Measurements from ENCODE around the gene CHD1L.

Gene CHD1L

GRCh38 chr1:147281950-147282349 lies 39.5 kb downstream of the CHD1L start:
- H3K36me3 ChIP-seq (replicated peaks; ENCODE audit: insufficient read depth, low read length) = peaks cover 27% of the 10 kb centered on the region; the same call in 1 of the 2 replicates

GRCh38 chr1:147283011-147283410 lies 40.5 kb downstream of the CHD1L start:
- no peaks in the 10 kb centered on the region for H4K20me1 ChIP-seq (ENCODE audit: insufficient read depth, low read length)
- no peak for TF ChIP-seq EZH2 (optimal IDR thresholded peaks at IDR 0.05; ENCODE audit: low read depth, low read length)
- no peak overlapping the region for H2AFZ ChIP-seq (ENCODE audit: low read length)
- no peak overlapping the region for H3K27ac ChIP-seq (ENCODE audit: low read length)
- peaks cover 32% of the 10 kb centered on the region for H3K36me3 ChIP-seq (replicated peaks; ENCODE audit: insufficient read depth, low read length)
- no peaks in the 10 kb centered on the region for H3K27me3 ChIP-seq (replicated peaks; ENCODE audit: insufficient read depth, low read length)
- no peak overlapping the region for H3K9ac ChIP-seq (ENCODE audit: low read length)
- H3K4me1 ChIP-seq (ENCODE audit: low read length) = no peaks in the 10 kb centered on the region
- no peak overlapping the region for H3K4me3 ChIP-seq (ENCODE audit: low read length)
- H3K79me2 ChIP-seq (ENCODE audit: low read length) = no peaks in the 10 kb centered on the region
- no peaks in the 10 kb centered on the region for H3K9me2 ChIP-seq (replicated peaks; ENCODE audit: insufficient read depth, low read length)
- H3K4me2 ChIP-seq (ENCODE audit: low read depth, low read length) = no peak overlapping the region
- H3F3A ChIP-seq (ENCODE audit: insufficient read depth, low read length) = no peaks in the 10 kb centered on the region
- DNase-seq = no peak
- no peaks in the 10 kb centered on the region for H3K9me3 ChIP-seq (replicated peaks; ENCODE audit: insufficient read depth, low read length)

More at GRCh38 chr1:147281950-147282349, 39.5 kb downstream of the CHD1L start:
- no peaks in the 10 kb centered on the region for H3K27me3 ChIP-seq (replicated peaks; ENCODE audit: insufficient read depth, low read length)
- no peak overlapping the region for H3K4me3 ChIP-seq (ENCODE audit: low read length)
- H4K20me1 ChIP-seq (ENCODE audit: insufficient read depth, low read length) = no peaks in the 10 kb centered on the region
- H3K9me2 ChIP-seq (replicated peaks; ENCODE audit: insufficient read depth, low read length) = no peaks in the 10 kb centered on the region
- no peak overlapping the region for H3K27ac ChIP-seq (ENCODE audit: low read length)
- no peak overlapping the region for H2AFZ ChIP-seq (ENCODE audit: low read length)
- H3K4me1 ChIP-seq (ENCODE audit: low read length) = no peaks in the 10 kb centered on the region
- H3F3A ChIP-seq (ENCODE audit: insufficient read depth, low read length) = no peaks in the 10 kb centered on the region
- H3K4me2 ChIP-seq (ENCODE audit: low read depth, low read length) = no peak overlapping the region
- no peak for DNase-seq
- no peaks in the 10 kb centered on the region for H3K9me3 ChIP-seq (replicated peaks; ENCODE audit: insufficient read depth, low read length)
- H3K9ac ChIP-seq (ENCODE audit: low read length) = no peak overlapping the region
- TF ChIP-seq EZH2 (optimal IDR thresholded peaks at IDR 0.05; ENCODE audit: low read depth, low read length) = no peak
- TF ChIP-seq EZH2phosphoT487 (IDR thresholded peaks at IDR 0.05; ENCODE audit: low read length) = no peak
- TF ChIP-seq CTCF (IDR thresholded peaks at IDR 0.05; ENCODE audit: low read length) = no peak
- H3K79me2 ChIP-seq (ENCODE audit: low read length) = no peaks in the 10 kb centered on the region

GRCh38 chr1:147287133-147287865 lies 44.8 kb downstream of the CHD1L start:
- Histone ChIP-seq H3K27ac (ENCODE audit: low read length) (no peak overlapping the region), H3K4me3 (ENCODE audit: low read length) (no peak overlapping the region), H3F3A (ENCODE audit: insufficient read depth, low read length) (no peaks in the 10 kb centered on the region), H3K4me1 (ENCODE audit: low read length) (no peaks in the 10 kb centered on the region), H3K9ac (ENCODE audit: low read length) (no peak overlapping the region), H3K4me2 (ENCODE audit: low read depth, low read length) (no peak overlapping the region), H3K79me2 (ENCODE audit: low read length) (no peaks in the 10 kb centered on the region), H3K9me2 (replicated peaks; ENCODE audit: insufficient read depth, low read length) (no peaks in the 10 kb centered on the region), H3K36me3 (replicated peaks; ENCODE audit: insufficient read depth, low read length) (peaks cover 53% of the 10 kb centered on the region), H3K27me3 (replicated peaks; ENCODE audit: insufficient read depth, low read length) (no peaks in the 10 kb centered on the region), H4K20me1 (ENCODE audit: insufficient read depth, low read length) (no peaks in the 10 kb centered on the region), H2AFZ (ENCODE audit: low read length) (no peak overlapping the region), H3K9me3 (replicated peaks; ENCODE audit: insufficient read depth, low read length) (no peaks in the 10 kb centered on the region)
- TF ChIP-seq EZH2phosphoT487 (IDR thresholded peaks at IDR 0.05; ENCODE audit: low read length) (no peak), EZH2 (optimal IDR thresholded peaks at IDR 0.05; ENCODE audit: low read depth, low read length) (no peak)
- no peak for DNase-seq

- Histone ChIP-seq H3K9me3 (replicated peaks; ENCODE audit: insufficient read depth, low read length) (no peaks in the 10 kb centered on the region), H3K4me1 (ENCODE audit: low read length) (no peaks in the 10 kb centered on the region), H3K79me2 (ENCODE audit: low read length) (no peaks in the 10 kb centered on the region), H4K20me1 (ENCODE audit: insufficient read depth, low read length) (no peaks in the 10 kb centered on the region), H3K4me3 (ENCODE audit: low read length) (no peak overlapping the region), H3K4me2 (ENCODE audit: low read depth, low read length) (no peak overlapping the region), H3K27me3 (replicated peaks; ENCODE audit: insufficient read depth, low read length) (no peaks in the 10 kb centered on the region), H3K9ac (ENCODE audit: low read length) (no peak overlapping the region), H3K36me3 (replicated peaks; ENCODE audit: insufficient read depth, low read length) (peaks cover 59% of the 10 kb centered on the region), H3F3A (ENCODE audit: insufficient read depth, low read length) (no peaks in the 10 kb centered on the region), H2AFZ (ENCODE audit: low read length) (no peak overlapping the region), H3K27ac (ENCODE audit: low read length) (no peak overlapping the region), H3K9me2 (replicated peaks; ENCODE audit: insufficient read depth, low read length) (no peaks in the 10 kb centered on the region)
- DNase-seq = no peak
- no peak for TF ChIP-seq CTCF (IDR thresholded peaks at IDR 0.05; ENCODE audit: low read length)
- TF ChIP-seq EZH2 (optimal IDR thresholded peaks at IDR 0.05; ENCODE audit: low read depth, low read length) = no peak
- TF ChIP-seq EZH2phosphoT487 (IDR thresholded peaks at IDR 0.05; ENCODE audit: low read length) = no peak
Observed at GRCh38 chr1:147292012-147292411, 49.5 kb downstream of the CHD1L start.

All from MM.1S (cell line).